Tongue (tissue), 2 donors: Measurements from ENCODE around the gene TTLL4. TPM values are rescaled to one million over a fixed set of nuclear protein-coding genes. Genes with fewer than 3 reads are reported as not detected.
A peak's percentile ranks its signal among the peaks of the same experiment; 100 is the strongest.

Experiments
- DNase-seq: peaks from one replicate; pipeline ENCODE4 v3.0.0-alpha.2; 2015
- total RNA-seq: library from RNA; depleted of rRNA; stranded (reverse); fragments of >200 nt; gene quantifications from one replicate; pipeline ENCODE4 v1.2.3, GENCODE V29; 2014

Gene TTLL4
- 14.0 TPM for total RNA-seq

GRCh38 chr2:218710687-218711549 is at the start of gene TTLL4:
Gene TTLL4 (plus strand): TSS chr2:218710835. CDS start chr2:218737677, 26,842 bp downstream.
- peak; percentile 99 for DNase-seq

- DNase-seq = no peak
Measured at GRCh38 chr2:218662377-218662776, 48.3 kb upstream of the TTLL4 start.

DNA sequence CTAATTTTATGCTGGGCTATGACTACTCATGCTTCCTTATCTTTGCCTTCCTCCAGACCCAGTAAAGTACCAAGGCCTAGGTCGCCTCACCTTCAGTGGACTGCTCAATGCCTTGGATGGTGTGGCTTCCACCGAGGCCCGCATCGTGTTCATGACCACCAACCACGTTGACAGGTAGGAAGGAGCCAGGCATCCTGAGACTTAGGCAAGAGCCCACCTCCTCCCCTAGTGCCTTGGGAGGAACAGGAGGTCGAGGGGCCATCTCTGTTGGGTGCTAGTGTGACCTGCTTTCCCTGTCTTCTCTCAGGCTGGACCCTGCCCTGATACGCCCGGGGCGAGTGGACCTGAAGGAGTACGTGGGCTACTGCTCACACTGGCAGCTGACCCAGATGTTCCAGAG is 47.8 kb upstream of the TTLL4 start:
- DNase-seq = no peak

- DNase-seq = no peak
Measured at GRCh38 chr2:218663901-218664300, 46.7 kb upstream of the TTLL4 start.

GRCh38 chr2:218664653-218665052 is 46.0 kb upstream of the TTLL4 start:
- no peak for DNase-seq

GRCh38 chr2:218671097-218671653 is 39.5 kb upstream of the TTLL4 start:
- DNase-seq = peak; percentile 35

DNA sequence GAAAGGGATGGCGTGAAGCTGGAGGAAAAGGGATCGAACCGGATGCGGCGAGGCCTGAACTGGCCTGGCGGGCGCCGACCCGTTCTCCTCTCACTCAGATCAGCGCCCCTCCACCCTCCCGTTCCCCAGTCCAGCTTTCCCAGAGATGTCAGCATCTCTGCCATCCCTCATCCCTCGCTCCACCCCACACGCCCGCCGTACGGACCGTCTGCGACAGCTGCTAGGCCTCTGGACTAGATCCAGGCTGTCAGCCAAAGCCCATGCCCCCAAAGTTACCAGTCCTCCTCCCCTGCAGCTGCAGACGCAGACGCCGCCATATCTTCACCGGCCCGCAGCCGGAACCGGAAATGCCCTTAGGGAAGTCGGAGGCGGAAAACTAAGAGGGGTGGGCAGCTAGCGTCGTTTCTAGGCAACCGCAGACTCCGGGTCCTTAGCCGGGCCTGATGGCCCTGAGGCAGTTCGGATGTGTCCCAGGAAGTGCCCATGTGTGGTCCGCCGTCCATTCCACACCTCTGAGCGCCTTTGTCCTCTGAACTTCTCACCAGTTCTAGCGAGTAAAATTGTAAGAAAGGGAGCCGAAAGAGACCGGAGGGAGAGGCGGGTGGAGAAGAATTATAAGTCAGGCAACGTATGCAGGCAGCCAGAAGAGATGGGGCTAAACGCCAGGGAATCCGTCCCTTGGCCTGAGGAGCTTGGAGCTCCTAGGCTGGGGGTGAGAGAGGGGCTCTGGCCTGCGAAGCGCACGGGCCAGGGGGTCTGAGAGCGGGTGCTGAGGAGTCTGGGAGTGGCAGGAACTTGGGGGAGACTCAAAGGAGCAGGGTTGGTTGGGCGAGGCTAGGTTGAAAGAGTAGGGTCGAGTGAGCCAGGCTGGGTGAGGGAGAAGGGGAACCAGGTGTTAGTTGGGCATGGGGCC is 38.7 kb upstream of the TTLL4 start, which contains the start of the genes RNF25 and STK36:
Gene RNF25 (minus strand): TSS at position 349 of the 913 bp plus-strand sequence. CDS start 32 bp downstream, at position 317.
Gene STK36 (plus strand): TSS at position 433 of the 913 bp plus-strand sequence. CDS start 744 bp downstream, outside the sequence.
- peak; percentile 97 for DNase-seq

GRCh38 chr2:218679119-218679518 is 31.5 kb upstream of the TTLL4 start:
- DNase-seq = no peak

GRCh38 chr2:218680061-218680460 is 30.6 kb upstream of the TTLL4 start:
- no peak for DNase-seq

- DNase-seq = peak; percentile 85
Measured at GRCh38 chr2:218687400-218688060, 23.1 kb upstream of the TTLL4 start.

- DNase-seq = no peak
Measured at GRCh38 chr2:218691234-218691633, 19.4 kb upstream of the TTLL4 start.

- DNase-seq = no peak
Measured at GRCh38 chr2:218694405-218695145, 16.1 kb upstream of the TTLL4 start.

- no peak for DNase-seq
Measured at GRCh38 chr2:218698885-218699284, 11.8 kb upstream of the TTLL4 start.

DNA sequence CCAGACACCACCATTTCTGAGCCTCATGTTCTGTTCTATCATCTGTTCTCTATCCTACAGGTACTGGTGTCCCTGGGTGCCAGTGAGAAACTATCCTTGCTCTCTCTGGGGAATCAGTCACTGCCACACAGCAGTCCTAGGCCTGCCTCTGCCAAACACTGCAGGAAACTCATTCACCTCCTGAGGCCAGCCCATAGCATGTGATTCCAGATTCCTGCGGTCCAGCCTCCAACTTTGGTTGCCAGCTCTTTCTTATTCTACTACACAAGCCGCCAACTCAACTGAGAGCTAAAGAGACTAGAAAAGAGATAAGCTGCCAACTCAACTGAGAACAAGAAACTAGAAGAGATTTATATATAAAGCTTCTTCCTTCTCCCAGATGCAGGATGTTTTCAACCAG is 8.8 kb upstream of the TTLL4 start:
- DNase-seq = no peak

DNA sequence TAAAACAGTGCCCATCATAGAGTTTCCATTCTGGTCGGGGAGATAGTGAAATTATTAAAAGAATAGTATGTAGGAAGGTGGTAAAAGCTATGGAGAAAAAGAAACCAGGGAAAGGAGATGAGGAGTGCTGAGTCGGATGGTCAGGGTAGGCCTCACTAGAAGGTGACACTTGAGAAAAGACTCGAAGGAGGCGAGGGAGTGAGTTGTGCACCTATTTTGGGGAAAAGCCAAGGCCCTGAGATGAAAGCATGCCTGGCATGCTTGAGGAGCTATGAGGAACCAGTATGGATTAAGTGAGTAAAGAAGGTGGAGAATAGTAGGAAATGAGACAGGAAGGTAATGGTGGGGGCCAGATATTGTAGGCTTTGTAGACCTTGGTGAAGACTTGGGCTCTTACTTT is 7.3 kb upstream of the TTLL4 start:
- DNase-seq = no peak

DNA sequence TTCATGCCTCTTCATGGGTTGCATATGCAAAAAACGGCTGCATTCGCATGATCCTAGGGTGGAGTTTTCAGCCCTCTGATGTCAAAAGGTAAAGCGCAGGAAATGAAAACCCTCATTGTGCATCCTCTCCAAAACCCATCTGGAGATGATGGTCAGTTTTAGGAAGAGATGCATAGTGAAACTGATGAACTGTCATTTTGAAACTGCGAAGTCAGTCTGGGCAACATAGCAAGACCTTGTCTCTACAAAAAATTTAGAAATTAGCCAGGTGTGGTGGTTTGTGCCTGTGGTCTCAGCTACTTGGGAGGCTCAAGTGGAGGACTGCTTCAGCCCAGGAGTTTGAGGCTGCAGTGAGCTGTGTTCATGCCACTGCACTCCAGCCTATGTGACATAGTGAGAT is 2.5 kb upstream of the TTLL4 start:
- DNase-seq = no peak

- no peak for DNase-seq
Measured at GRCh38 chr2:218709908-218710307, 727 bp upstream of the TTLL4 start.

- DNase-seq = no peak
Measured at GRCh38 chr2:218710334-218710686, 325 bp upstream of the TTLL4 start.

GRCh38 chr2:218711550-218711929 is 905 bp downstream of the TTLL4 start:
- peak; percentile 36 for DNase-seq

DNA sequence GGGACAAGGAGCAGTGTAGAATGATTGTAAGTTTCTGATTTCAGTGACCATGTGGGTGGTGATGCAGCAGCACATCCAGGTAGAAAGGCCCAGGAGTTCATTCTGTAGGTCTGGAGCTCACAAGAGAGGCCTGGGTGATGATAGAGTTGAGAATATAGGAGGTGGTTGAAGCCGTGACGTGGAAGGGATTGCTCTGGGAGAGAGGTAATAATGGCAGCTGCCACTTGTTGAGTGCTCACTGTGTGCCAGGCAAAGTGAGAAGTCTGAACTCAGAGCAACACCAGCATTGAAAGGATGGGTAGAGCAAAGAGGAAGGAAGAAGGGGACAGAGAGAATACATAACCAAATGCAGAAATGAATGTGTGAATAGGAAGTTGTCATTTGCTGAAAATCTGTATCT is 3.3 kb downstream of the TTLL4 start:
- DNase-seq = no peak

GRCh38 chr2:218716070-218716469 is 5.4 kb downstream of the TTLL4 start:
- peak; percentile 15 for DNase-seq
